ENCODE measurements around the gene CXCL3.

CXCL3 gene

GRCh38 chr4:74045772-74046171 lies 7.3 kb upstream of the CXCL3 start:
- Histone ChIP-seq H2AFZ (no peak overlapping the region), H3K9ac (no peak overlapping the region), H3K27me3 (ENCODE audit: control insufficient read depth, insufficient read depth, low read length) (no peaks in the 10 kb centered on the region), H3K4me3 (ENCODE audit: low read depth, low read length) (no peak overlapping the region), H3K36me3 (ENCODE audit: control insufficient read depth, insufficient read depth, low read length) (no peaks in the 10 kb centered on the region), H3K9me3 (ENCODE audit: control insufficient read depth, low read length) (no peaks in the 10 kb centered on the region), H3K27ac (no peak overlapping the region), H3K79me2 (no peaks in the 10 kb centered on the region), H3K4me1 (no peaks in the 10 kb centered on the region), H3K4me2 (ENCODE audit: low read length) (no peak overlapping the region)
- TF ChIP-seq, protein P1, sequence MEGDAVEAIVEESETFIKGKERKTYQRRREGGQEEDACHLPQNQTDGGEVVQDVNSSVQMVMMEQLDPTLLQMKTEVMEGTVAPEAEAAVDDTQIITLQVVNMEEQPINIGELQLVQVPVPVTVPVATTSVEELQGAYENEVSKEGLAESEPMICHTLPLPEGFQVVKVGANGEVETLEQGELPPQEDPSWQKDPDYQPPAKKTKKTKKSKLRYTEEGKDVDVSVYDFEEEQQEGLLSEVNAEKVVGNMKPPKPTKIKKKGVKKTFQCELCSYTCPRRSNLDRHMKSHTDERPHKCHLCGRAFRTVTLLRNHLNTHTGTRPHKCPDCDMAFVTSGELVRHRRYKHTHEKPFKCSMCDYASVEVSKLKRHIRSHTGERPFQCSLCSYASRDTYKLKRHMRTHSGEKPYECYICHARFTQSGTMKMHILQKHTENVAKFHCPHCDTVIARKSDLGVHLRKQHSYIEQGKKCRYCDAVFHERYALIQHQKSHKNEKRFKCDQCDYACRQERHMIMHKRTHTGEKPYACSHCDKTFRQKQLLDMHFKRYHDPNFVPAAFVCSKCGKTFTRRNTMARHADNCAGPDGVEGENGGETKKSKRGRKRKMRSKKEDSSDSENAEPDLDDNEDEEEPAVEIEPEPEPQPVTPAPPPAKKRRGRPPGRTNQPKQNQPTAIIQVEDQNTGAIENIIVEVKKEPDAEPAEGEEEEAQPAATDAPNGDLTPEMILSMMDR (IDR thresholded peaks at IDR 0.05): no peak

DNA sequence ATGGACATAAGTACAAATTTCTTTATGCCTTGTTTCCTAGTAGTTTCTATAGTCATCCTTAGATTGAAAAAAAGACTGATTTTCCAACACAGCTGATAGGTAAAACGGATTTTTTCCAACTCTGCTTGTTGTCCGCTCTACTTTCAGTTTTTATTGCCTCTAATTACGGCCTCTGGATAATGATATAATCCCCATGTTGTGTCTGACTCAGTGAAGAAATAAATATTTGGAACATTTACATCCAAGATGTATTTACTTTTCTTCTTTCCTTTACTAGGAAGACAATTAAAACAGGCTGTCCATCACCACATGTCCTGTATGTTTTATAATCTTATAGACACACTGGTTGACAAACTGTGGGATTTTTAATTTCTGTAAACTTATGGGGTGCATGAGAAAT lies 6.8 kb upstream of the CXCL3 start:
- Histone ChIP-seq H3K9ac (no peak overlapping the region), H3K9me3 (ENCODE audit: control insufficient read depth, low read length) (no peaks in the 10 kb centered on the region), H2AFZ (no peak overlapping the region), H3K4me2 (ENCODE audit: low read length) (no peak overlapping the region), H3K79me2 (no peaks in the 10 kb centered on the region), H3K27me3 (ENCODE audit: control insufficient read depth, insufficient read depth, low read length) (no peaks in the 10 kb centered on the region), H3K4me3 (ENCODE audit: low read depth, low read length) (no peak overlapping the region), H3K27ac (no peak overlapping the region), H3K4me1 (no peaks in the 10 kb centered on the region), H3K36me3 (ENCODE audit: control insufficient read depth, insufficient read depth, low read length) (no peaks in the 10 kb centered on the region)
- TF ChIP-seq, protein P1 (IDR thresholded peaks at IDR 0.05): no peak

GRCh38 chr4:74044677-74045076 lies 6.2 kb upstream of the CXCL3 start:
- H2AFZ ChIP-seq: no peak overlapping the region
- TF ChIP-seq, protein P1 (IDR thresholded peaks at IDR 0.05): no peak
- no peak overlapping the region for H3K4me2 ChIP-seq (ENCODE audit: low read length)
- H3K79me2 ChIP-seq: no peaks in the 10 kb centered on the region
- H3K4me3 ChIP-seq (ENCODE audit: low read depth, low read length): no peak overlapping the region
- H3K36me3 ChIP-seq (ENCODE audit: control insufficient read depth, insufficient read depth, low read length): no peaks in the 10 kb centered on the region
- H3K27me3 ChIP-seq (ENCODE audit: control insufficient read depth, insufficient read depth, low read length): no peaks in the 10 kb centered on the region
- H3K27ac ChIP-seq: no peak overlapping the region
- no peaks in the 10 kb centered on the region for H3K4me1 ChIP-seq
- H3K9ac ChIP-seq: no peak overlapping the region
- no peaks in the 10 kb centered on the region for H3K9me3 ChIP-seq (ENCODE audit: control insufficient read depth, low read length)

GRCh38 chr4:74042681-74043080 lies 4.2 kb upstream of the CXCL3 start:
- no peaks in the 10 kb centered on the region for H3K9me3 ChIP-seq (ENCODE audit: control insufficient read depth, low read length)
- no peaks in the 10 kb centered on the region for H3K27me3 ChIP-seq (ENCODE audit: control insufficient read depth, insufficient read depth, low read length)
- H3K27ac ChIP-seq: no peak overlapping the region
- H3K4me3 ChIP-seq (ENCODE audit: low read depth, low read length): no peak overlapping the region
- H3K4me1 ChIP-seq: no peaks in the 10 kb centered on the region
- H3K4me2 ChIP-seq (ENCODE audit: low read length): no peak overlapping the region
- no peaks in the 10 kb centered on the region for H3K36me3 ChIP-seq (ENCODE audit: control insufficient read depth, insufficient read depth, low read length)
- no peak overlapping the region for H2AFZ ChIP-seq
- no peaks in the 10 kb centered on the region for H3K79me2 ChIP-seq
- TF ChIP-seq, protein P1 (IDR thresholded peaks at IDR 0.05): no peak
- no peak overlapping the region for H3K9ac ChIP-seq

GRCh38 chr4:74041418-74041817 lies 2.9 kb upstream of the CXCL3 start:
- Histone ChIP-seq H3K27ac (no peak overlapping the region), H3K4me3 (ENCODE audit: low read depth, low read length) (no peak overlapping the region), H3K79me2 (no peaks in the 10 kb centered on the region), H3K4me2 (ENCODE audit: low read length) (no peak overlapping the region), H3K27me3 (ENCODE audit: control insufficient read depth, insufficient read depth, low read length) (no peaks in the 10 kb centered on the region), H3K9ac (no peak overlapping the region), H3K36me3 (ENCODE audit: control insufficient read depth, insufficient read depth, low read length) (no peaks in the 10 kb centered on the region), H2AFZ (no peak overlapping the region), H3K9me3 (ENCODE audit: control insufficient read depth, low read length) (no peaks in the 10 kb centered on the region), H3K4me1 (no peaks in the 10 kb centered on the region)
- TF ChIP-seq, protein P1 (IDR thresholded peaks at IDR 0.05): no peak
